ENCODE measurements around the gene AASS.
"Not testable (repeated sequence)": the region's sequence is repeated elsewhere in the genome, so short reads cannot be mapped to it uniquely, and the experiment has no call there.

- not testable (repeated sequence) for TF ChIP-seq CTCF, POLR2AphosphoS5 (IDR thresholded peaks at IDR 0.05)
Observed at GRCh38 chr7:122172144-122172543, 28.1 kb upstream of the AASS start.
